GM18499 (cell line): ENCODE measurements around the gene MRTFB.
"Not testable (repeated sequence)": the region's sequence is repeated elsewhere in the genome, so short reads cannot be mapped to it uniquely, and the experiment has no call there.

ENCODE experiments used
- ATAC-seq: cut with Tn5 transposase; IDR thresholded peaks from one replicate; pipeline ENCODE4 v1.9.1; 2021; ENCODE audit warnings: moderate number of reproducible peaks; ENCODE audit not compliant: insufficient read depth, unreplicated experiment

MRTFB gene

GRCh38 chr16:14179116-14179515 lies 108.0 kb downstream of the MRTFB start:
- no peak for ATAC-seq

DNA sequence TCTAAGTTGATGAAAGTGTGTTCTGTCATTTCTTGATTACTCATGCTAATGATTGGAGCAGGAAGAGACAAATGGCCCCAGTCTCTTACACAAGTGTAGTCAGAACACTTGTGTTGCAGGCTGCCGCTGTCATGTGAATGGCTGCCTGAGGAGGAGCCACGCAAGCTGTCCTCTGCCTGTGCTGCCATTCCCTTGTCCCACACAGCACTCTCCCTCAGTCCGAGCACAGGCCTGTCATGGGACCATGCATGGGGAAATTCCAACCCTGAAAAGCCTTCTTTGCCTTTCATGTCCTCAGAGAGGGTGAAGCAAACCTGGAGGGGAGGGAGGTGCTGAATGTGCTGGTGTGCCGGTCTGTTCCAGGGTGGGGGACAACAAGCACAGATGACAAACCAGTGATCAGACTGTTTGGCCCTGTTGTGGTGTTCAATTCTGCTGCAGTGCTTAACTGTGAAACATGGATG lies 109.4 kb downstream of the MRTFB start:
- no peak for ATAC-seq

- ATAC-seq: no peak
Observed at GRCh38 chr16:14181371-14182050, 110.4 kb downstream of the MRTFB start.

- no peak for ATAC-seq
Observed at GRCh38 chr16:14182999-14183398, 111.9 kb downstream of the MRTFB start.

DNA sequence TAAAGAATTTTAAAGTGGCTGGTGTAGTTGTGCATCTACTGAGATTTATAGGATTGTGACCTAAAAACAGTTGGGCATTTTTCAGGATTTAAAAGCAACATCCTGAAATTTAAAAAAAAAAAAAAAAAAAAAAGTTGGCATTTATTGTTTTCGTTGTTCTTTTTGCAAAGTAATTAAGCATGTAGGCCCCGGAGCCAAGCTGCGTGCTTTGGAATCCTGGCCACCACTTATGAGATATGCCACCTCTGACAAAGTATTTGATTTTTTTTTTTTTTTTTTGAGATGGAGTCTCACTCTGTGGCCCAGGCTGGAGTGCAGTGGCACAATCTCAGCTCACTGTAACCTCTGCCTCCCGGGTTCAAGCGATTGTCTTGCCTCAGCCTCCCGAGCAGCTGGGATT lies 112.8 kb downstream of the MRTFB start:
- ATAC-seq: not testable (repeated sequence)

- ATAC-seq: no peak
Observed at GRCh38 chr16:14186007-14186794, 115.1 kb downstream of the MRTFB start.

GRCh38 chr16:14186795-14187221 lies 115.7 kb downstream of the MRTFB start:
- ATAC-seq: no peak

DNA sequence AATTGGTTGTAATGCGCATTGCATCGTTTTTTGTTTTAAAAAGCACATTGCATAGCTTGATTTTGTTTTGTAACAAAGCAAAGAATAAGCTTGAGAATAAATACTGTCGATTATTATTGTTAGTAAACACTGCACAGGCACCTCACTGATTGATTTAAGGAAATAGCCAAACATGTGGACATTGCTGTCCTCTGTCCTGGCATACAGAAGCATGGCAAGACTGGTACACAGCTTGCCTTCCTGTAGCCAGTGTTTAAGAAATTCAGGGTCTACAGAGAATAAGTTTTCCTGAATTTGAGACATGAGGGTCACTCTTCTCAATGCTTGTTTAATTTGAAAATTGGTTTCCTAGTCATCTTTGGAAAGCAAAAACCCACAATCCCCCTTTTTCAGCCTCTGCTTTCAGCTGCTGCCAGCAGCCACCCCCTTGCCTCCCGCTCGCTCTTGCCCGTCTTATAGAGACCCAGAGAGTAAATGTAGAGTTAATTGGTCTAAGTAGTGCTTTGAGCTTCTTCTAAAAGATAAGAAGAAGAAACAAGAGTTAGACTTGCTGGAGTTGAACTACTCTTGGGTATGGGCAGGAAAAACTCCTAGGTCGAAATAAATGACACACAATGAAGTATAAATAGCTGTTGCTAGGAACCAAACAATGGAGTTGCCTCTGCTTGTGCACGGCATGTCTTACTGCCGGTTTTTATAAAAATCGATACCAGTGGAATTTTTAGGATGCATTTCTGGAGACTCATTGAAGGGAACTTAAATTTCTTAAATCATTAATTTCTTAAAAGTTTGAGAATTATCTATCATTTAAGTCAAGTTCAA lies 116.6 kb downstream of the MRTFB start:
- ATAC-seq: no peak

GRCh38 chr16:14193316-14193871 lies 122.3 kb downstream of the MRTFB start:
- ATAC-seq: no peak

GRCh38 chr16:14194721-14195120 lies 123.6 kb downstream of the MRTFB start:
- no peak for ATAC-seq

GRCh38 chr16:14196011-14196410 lies 124.9 kb downstream of the MRTFB start:
- ATAC-seq: no peak

GRCh38 chr16:14196539-14196938 lies 125.4 kb downstream of the MRTFB start:
- ATAC-seq: no peak

GRCh38 chr16:14198012-14198411 lies 126.9 kb downstream of the MRTFB start:
- no peak for ATAC-seq

GRCh38 chr16:14198572-14198971 lies 127.5 kb downstream of the MRTFB start:
- no peak for ATAC-seq

DNA sequence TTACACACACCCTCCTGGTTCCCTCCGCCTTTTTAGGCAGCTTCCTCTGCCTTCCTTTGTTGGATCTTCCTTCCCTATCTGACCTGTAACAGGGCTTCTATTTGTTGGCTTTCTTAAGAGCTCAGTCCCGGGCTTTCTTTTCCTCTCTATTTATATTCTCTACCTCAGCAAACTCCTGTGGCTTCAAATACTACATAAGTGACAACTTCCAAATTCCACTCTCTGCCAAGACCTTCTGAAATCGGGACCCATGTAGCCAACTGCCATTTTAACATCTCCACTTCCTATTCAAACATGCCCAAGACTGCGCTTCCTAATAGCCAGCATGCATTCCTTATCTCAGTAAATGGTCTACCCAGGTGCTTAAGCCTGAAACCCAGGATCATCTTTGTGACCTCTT lies 128.1 kb downstream of the MRTFB start:
- ATAC-seq: no peak

GRCh38 chr16:14199624-14200023 lies 128.5 kb downstream of the MRTFB start:
- no peak for ATAC-seq

DNA sequence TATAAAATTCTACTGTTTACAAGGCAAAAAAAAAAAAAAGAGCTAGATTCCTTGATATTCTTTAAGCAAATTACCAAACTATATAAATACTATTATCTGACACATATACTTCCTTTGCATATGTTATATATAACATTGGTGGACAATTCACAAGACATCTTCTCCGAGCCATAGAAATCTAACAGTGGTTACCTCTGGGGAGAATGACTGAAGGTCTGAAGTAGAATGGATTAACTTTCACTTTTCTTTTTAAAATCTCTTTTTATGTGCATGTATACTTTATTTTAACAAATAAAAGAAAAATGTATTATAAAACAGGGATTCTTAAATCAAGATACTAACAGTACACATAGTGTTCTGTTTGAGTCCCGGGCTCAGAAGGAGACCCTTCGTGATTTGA lies 131.0 kb downstream of the MRTFB start:
- no peak for ATAC-seq

DNA sequence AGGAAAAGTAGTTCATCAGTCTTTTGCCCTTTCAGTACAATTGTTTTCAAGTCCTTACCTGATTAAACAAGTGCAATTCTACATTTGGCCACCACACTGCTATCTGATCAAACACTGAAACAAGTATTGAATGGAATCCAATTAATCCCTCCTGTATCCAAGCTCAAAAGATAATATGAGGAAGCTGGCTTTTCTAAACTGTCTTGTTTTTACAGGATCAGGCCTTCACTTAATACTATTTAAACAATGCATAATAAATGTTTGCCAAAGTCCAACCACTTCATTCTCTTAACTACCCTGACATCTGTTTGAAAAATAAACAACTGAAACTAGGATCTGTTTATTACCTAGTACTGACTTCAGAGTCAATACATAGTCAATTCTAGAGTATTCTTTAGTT lies 131.6 kb downstream of the MRTFB start:
- ATAC-seq: no peak

GRCh38 chr16:14203166-14203565 lies 132.0 kb downstream of the MRTFB start:
- no peak for ATAC-seq

- no peak for ATAC-seq
Observed at GRCh38 chr16:14205666-14206065, 134.5 kb downstream of the MRTFB start.
